ENCODE data around the gene HCN1. TPM values are rescaled to one million over a fixed set of nuclear protein-coding genes. Genes with fewer than 3 reads are reported as not detected.

Gene HCN1
- total RNA-seq, 4 donors from 2014 or later: 0.16 TPM; not detected in 3

DNA sequence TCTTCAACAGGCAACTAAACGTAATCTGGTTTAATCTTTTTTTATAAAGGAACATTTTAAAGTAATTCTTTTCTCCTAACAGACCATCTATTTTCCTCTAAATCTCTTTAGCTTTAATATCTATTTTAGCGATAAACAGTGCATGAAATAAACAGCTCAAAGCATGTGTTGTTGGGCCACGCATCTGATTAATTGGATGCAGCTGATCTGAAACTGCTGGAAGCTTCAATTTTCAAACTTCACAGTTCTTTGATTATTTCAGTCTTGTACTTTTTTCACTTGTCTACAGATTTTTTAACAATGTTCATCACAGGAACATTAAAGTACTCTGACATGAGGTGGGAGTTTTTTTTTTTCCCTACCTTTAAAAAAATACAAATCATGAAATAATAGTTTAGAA lies 443.6 kb downstream of the HCN1 start:
- DNase-seq (ENCODE audit: low spot score in 2 of 2): no peak
- TF ChIP-seq, protein P1, sequence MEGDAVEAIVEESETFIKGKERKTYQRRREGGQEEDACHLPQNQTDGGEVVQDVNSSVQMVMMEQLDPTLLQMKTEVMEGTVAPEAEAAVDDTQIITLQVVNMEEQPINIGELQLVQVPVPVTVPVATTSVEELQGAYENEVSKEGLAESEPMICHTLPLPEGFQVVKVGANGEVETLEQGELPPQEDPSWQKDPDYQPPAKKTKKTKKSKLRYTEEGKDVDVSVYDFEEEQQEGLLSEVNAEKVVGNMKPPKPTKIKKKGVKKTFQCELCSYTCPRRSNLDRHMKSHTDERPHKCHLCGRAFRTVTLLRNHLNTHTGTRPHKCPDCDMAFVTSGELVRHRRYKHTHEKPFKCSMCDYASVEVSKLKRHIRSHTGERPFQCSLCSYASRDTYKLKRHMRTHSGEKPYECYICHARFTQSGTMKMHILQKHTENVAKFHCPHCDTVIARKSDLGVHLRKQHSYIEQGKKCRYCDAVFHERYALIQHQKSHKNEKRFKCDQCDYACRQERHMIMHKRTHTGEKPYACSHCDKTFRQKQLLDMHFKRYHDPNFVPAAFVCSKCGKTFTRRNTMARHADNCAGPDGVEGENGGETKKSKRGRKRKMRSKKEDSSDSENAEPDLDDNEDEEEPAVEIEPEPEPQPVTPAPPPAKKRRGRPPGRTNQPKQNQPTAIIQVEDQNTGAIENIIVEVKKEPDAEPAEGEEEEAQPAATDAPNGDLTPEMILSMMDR (IDR thresholded peaks at IDR 0.05): no peak
- no peak for TF ChIP-seq POLR2A (IDR thresholded peaks at IDR 0.05)
- no peak overlapping the region for H3K4me3 ChIP-seq (ENCODE audit: low read depth, poor library complexity, severe bottlenecking)
- 51 to 68% methylated on average over 3 of the region's 3 CpGs for WGBS, 2 donors
- intact Hi-C loops (cut with DNase I; ENCODE audit: low total_unique reads): no loop called here

GRCh38 chr5:45225571-45226031 lies 470.6 kb downstream of the HCN1 start:
- 95 to 98% methylated on average over 16 to 21 of the region's 25 CpGs for WGBS, 2 donors
- intact Hi-C loops (cut with DNase I; ENCODE audit: low total_unique reads): no loop called here
- TF ChIP-seq, protein P1 (IDR thresholded peaks at IDR 0.05): no peak
- no peak for TF ChIP-seq POLR2A (IDR thresholded peaks at IDR 0.05)
- no peak overlapping the region for H3K4me3 ChIP-seq (ENCODE audit: low read depth, poor library complexity, severe bottlenecking)
- no peak for DNase-seq (ENCODE audit: low spot score in 2 of 2)

DNA sequence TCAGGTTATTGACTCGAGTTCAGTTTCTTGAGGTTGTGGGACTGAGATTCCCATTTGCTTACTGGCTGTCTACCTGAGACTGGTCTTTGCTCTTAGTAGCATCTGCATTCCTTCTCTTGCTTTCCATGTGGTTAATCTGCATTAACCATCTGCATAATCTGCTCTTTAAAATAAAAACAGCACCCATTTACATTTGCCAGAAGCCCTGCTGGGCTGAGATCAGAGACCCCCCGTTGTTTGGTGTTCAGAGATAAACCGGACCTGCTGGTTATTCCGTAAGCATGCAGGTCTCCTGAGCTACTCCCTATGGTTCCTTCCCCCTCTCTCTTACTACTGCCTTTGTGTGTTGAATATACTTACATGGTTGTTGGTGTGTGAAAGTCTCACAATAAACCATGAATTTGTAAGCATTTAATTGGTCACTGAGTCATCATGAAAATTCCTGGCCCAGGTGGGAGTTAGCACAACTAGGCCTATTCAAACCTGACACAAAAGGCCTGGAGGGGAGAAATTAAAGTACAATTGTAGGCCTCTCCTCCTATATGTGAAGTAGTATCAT lies 490.7 kb downstream of the HCN1 start:
- WGBS, 2 donors: 79% methylated on average over 4 of the region's 4 CpGs
- H3K4me3 ChIP-seq (ENCODE audit: low read depth, poor library complexity, severe bottlenecking): no peak overlapping the region
- DNase-seq (ENCODE audit: low spot score in 2 of 2): no peak
- TF ChIP-seq, protein P1 (IDR thresholded peaks at IDR 0.05): no peak
- TF ChIP-seq POLR2A (IDR thresholded peaks at IDR 0.05): no peak
- intact Hi-C loops (cut with DNase I; ENCODE audit: low total_unique reads): no loop called here
